ENCODE data around the gene NFIA. TPM values are rescaled to one million over a fixed set of nuclear protein-coding genes. Genes with fewer than 3 reads are reported as not detected.

NFIA gene
- total and polyA plus RNA-seq, 9 of the 15 experiments (the other 6 are each of a cell fraction or from before 2014, with no cell fraction given) = 5.3 to 24.9 (median 9.8) TPM

DNA sequence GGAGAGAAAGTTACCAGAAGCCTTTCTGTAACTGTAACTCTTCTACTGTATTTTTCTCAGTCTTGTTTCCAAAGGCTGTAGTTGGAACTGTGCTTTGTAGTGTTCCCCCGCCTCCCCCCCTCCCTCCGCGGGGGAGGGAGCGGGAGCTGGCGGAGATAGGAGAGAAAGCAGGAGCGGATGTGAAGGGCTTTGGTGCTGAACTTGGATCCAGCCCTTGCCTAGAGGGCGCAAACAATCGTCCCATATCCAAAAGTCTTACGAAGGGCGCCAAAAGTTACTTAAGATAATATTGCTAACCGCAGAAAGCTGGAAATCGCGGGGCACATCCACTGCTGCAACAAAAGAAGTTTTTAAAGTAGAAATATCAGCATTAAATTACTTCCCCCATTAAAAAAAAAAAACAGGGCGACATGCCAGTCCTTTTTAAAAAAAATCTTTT lies 2.4 kb upstream of the NFIA start (continued):
- TF ChIP-seq BCLAF1 (IDR thresholded peaks at IDR 0.05; ENCODE audit: borderline replicate concordance in 1 of 2, control insufficient read depth in 1 of 2, low read depth in 2 of 2, low read length in 1 of 2) (no peak; a peak in 1 of 4 replicates), NR3C1 (CRISPR knock-in tag; IDR thresholded peaks at IDR 0.05) (no peak), SMC3 (conservative IDR thresholded peaks at IDR 0.05; ENCODE audit: insufficient read depth, low read depth, low read length) (0 out of 2 replicates have a peak, but pooled peaks have one; percentile 27), ZNF512 (tag; IDR thresholded peaks at IDR 0.05) (no peak), EGR1 (conservative IDR thresholded peaks at IDR 0.05) (peak; percentile 90), CREB3 (tag; conservative IDR thresholded peaks at IDR 0.05; ENCODE audit: low read depth) (no peak), BDP1 (IDR thresholded peaks at IDR 0.05; ENCODE audit: insufficient read depth, insufficient read length) (no peak), KAT2B (IDR thresholded peaks at IDR 0.05; ENCODE audit: low read depth, low read length) (no peak), SREBF1 (IDR thresholded peaks at IDR 0.05; ENCODE audit: borderline replicate concordance, low read depth, low read length) (no peak), CTCF (IDR thresholded peaks at IDR 0.05 in 2 of 3, conservative IDR thresholded peaks at IDR 0.05 in 1 of 3; ENCODE audit: insufficient read depth in 2 of 3, low read depth in 1 of 3, low read length in 3 of 3) (peak; percentile 49 to 68 (median 60)), CUX1 (CRISPR knock-in tag; IDR thresholded peaks at IDR 0.05) (no peak)
